ENCODE measurements around the gene OR2F1.
"Not testable (repeated sequence)": the region's sequence is repeated elsewhere in the genome, so short reads cannot be mapped to it uniquely, and the experiment has no call there.

Gene OR2F1

GRCh38 chr7:144000020-144000419 lies 45.4 kb downstream of the OR2F1 start, which contains the start of gene OR6B1:
TSS of gene OR6B1 (plus strand) at chr7:144000320. CDS start at chr7:144003997, 3,677 bp downstream.
- DNase-seq (ENCODE audit: low read depth in 2 of 2) = no peak
- no peak within 1 kb of the TSS for H3K4me3 ChIP-seq (replicated peaks in 1 of 2; ENCODE audit: low read depth in 2 of 2, low read length in 2 of 2)
- TF ChIP-seq CTCF (IDR thresholded peaks at IDR 0.05; ENCODE audit: low read depth, low read length) = no peak

GRCh38 chr7:144001543-144001942 lies 46.9 kb downstream of the OR2F1 start:
- no peak for TF ChIP-seq CTCF (IDR thresholded peaks at IDR 0.05; ENCODE audit: low read depth, low read length)
- peak in 1 of 2 donors; percentile 58 for DNase-seq (ENCODE audit: low read depth in 2 of 2)
- H3K4me3 ChIP-seq (replicated peaks in 1 of 2; ENCODE audit: low read depth in 2 of 2, low read length in 2 of 2) = no peak overlapping the region

- no peak overlapping the region for H3K4me3 ChIP-seq (replicated peaks in 1 of 2; ENCODE audit: low read depth in 2 of 2, low read length in 2 of 2)
- DNase-seq (ENCODE audit: low read depth in 2 of 2) = no peak
- TF ChIP-seq CTCF (IDR thresholded peaks at IDR 0.05; ENCODE audit: low read depth, low read length) = no peak
These were observed 50.1 kb downstream of the OR2F1 start for GRCh38 chr7:144004703-144005102.

- DNase-seq (ENCODE audit: low read depth in 2 of 2) = no peak
- H3K4me3 ChIP-seq (replicated peaks in 1 of 2; ENCODE audit: low read depth in 2 of 2, low read length in 2 of 2) = no peak overlapping the region
- TF ChIP-seq CTCF (IDR thresholded peaks at IDR 0.05; ENCODE audit: low read depth, low read length) = no peak
These were observed 51.5 kb downstream of the OR2F1 start for GRCh38 chr7:144006029-144006691.

- no peak for TF ChIP-seq CTCF (IDR thresholded peaks at IDR 0.05; ENCODE audit: low read depth, low read length)
- no peak for DNase-seq (ENCODE audit: low read depth in 2 of 2)
These were observed 52.0 kb downstream of the OR2F1 start for GRCh38 chr7:144006692-144007042.

GRCh38 chr7:144009361-144009760 lies 54.7 kb downstream of the OR2F1 start:
- no peak for TF ChIP-seq CTCF (IDR thresholded peaks at IDR 0.05; ENCODE audit: low read depth, low read length)
- no peak for DNase-seq (ENCODE audit: low read depth in 2 of 2)
- H3K4me3 ChIP-seq (replicated peaks in 1 of 2; ENCODE audit: low read depth in 2 of 2, low read length in 2 of 2) = no peak overlapping the region

More at GRCh38 chr7:144006692-144007042, 52.0 kb downstream of the OR2F1 start:
- H3K4me3 ChIP-seq (replicated peaks in 1 of 2; ENCODE audit: low read depth in 2 of 2, low read length in 2 of 2) = no peak overlapping the region

GRCh38 chr7:144010061-144010460 lies 55.4 kb downstream of the OR2F1 start:
- DNase-seq (ENCODE audit: low read depth in 2 of 2); H3K4me3 ChIP-seq (replicated peaks in 1 of 2; ENCODE audit: low read depth in 2 of 2, low read length in 2 of 2): not testable (repeated sequence)

- H3K4me3 ChIP-seq (replicated peaks in 1 of 2; ENCODE audit: low read depth in 2 of 2, low read length in 2 of 2); DNase-seq (ENCODE audit: low read depth in 2 of 2): not testable (repeated sequence)
These were observed 56.2 kb downstream of the OR2F1 start for GRCh38 chr7:144010821-144011220.

Measured in cardiac fibroblast (primary cell).